Testis (tissue), 2 donors: Measurements from ENCODE around the gene SORT1.

ENCODE experiments used
- POLR2A ChIP-seq: fragments of 450-650 bp; IDR thresholded peaks from one replicate; pipeline ENCODE4 v1.6.1; 2017; ENCODE audit warnings: antibody characterized with exemption, mild to moderate bottlenecking, moderate library complexity
- TF ChIP-seq, protein P1 (sequence below), 3 experiments: fragments of 450-650 bp in 2 of 3; fragments of 200-600 bp in 1 of 3; sonication (generic) in 1 of 3; IDR thresholded peaks; one replicate each; pipeline ENCODE4 v1.5.1; 2016 to 2019; ENCODE audit warnings: antibody characterized with exemption in 3 of 3, mild to moderate bottlenecking in 2 of 3, moderate library complexity in 1 of 3

DNA sequence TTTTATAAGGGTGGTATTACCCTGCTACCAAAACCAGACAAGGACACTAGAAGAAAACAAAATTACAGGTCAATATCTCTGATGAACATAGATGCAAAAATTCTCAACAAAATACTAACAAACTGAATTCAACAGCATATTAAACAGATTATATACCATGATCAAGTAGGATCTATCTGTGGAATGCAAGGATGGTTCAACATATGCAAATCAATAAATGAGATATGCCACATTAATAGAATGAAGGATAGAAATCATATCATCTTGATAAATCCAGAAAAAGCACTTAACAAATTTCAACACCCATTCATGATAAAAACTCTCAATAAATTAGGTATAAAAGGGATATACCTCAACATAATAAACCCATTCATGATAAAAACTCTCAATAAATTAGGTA is 66.6 kb downstream of the SORT1 start:
- TF ChIP-seq POLR2A, result no peak
- TF ChIP-seq, protein P1, sequence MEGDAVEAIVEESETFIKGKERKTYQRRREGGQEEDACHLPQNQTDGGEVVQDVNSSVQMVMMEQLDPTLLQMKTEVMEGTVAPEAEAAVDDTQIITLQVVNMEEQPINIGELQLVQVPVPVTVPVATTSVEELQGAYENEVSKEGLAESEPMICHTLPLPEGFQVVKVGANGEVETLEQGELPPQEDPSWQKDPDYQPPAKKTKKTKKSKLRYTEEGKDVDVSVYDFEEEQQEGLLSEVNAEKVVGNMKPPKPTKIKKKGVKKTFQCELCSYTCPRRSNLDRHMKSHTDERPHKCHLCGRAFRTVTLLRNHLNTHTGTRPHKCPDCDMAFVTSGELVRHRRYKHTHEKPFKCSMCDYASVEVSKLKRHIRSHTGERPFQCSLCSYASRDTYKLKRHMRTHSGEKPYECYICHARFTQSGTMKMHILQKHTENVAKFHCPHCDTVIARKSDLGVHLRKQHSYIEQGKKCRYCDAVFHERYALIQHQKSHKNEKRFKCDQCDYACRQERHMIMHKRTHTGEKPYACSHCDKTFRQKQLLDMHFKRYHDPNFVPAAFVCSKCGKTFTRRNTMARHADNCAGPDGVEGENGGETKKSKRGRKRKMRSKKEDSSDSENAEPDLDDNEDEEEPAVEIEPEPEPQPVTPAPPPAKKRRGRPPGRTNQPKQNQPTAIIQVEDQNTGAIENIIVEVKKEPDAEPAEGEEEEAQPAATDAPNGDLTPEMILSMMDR (IDR thresholded peaks at IDR 0.05), result no peak
